ENCODE results near the gene SNX33.
"Not testable (repeated sequence)": the region's sequence is repeated elsewhere in the genome, so short reads cannot be mapped to it uniquely, and the experiment has no call there.

Gene SNX33

GRCh38 chr15:75647370-75648155 lies at the start of gene SNX33:
TSS of gene SNX33 (plus strand) at chr15:75647912. CDS start at chr15:75649103, 1,191 bp downstream.
- in situ Hi-C loops (cut with MboI; ENCODE audit: low pct_unique_long_range_greater_than_20kb, low sequenced_read_pairs), result no loop called here
- peak; percentile 88 for DNase-seq

- DNase-seq, result no peak
- in situ Hi-C loops (cut with MboI; ENCODE audit: low pct_unique_long_range_greater_than_20kb, low sequenced_read_pairs), result no loop called here
These were observed 49.4 kb upstream of the SNX33 start for GRCh38 chr15:75598361-75598760.

GRCh38 chr15:75599401-75599800 lies 48.3 kb upstream of the SNX33 start:
- in situ Hi-C loops (cut with MboI; ENCODE audit: low pct_unique_long_range_greater_than_20kb, low sequenced_read_pairs), result no loop called here
- no peak for DNase-seq

GRCh38 chr15:75606026-75606425 lies 41.7 kb upstream of the SNX33 start:
- in situ Hi-C loops (cut with MboI; ENCODE audit: low pct_unique_long_range_greater_than_20kb, low sequenced_read_pairs), result no loop called here
- no peak for DNase-seq

GRCh38 chr15:75606711-75607699 lies 40.7 kb upstream of the SNX33 start:
- peak; percentile 85 for DNase-seq
- in situ Hi-C loops (cut with MboI; ENCODE audit: low pct_unique_long_range_greater_than_20kb, low sequenced_read_pairs), result no loop called here

- no peak for DNase-seq
- in situ Hi-C loops (cut with MboI; ENCODE audit: low pct_unique_long_range_greater_than_20kb, low sequenced_read_pairs), result no loop called here
These were observed 30.9 kb upstream of the SNX33 start for GRCh38 chr15:75616766-75617165.

- in situ Hi-C loops (cut with MboI; ENCODE audit: low pct_unique_long_range_greater_than_20kb, low sequenced_read_pairs), result no loop called here
- peak; percentile 52 for DNase-seq
These were observed 27.5 kb upstream of the SNX33 start for GRCh38 chr15:75620058-75620820.

GRCh38 chr15:75620841-75621391 lies 26.8 kb upstream of the SNX33 start:
- in situ Hi-C loops (cut with MboI; ENCODE audit: low pct_unique_long_range_greater_than_20kb, low sequenced_read_pairs), result no loop called here
- no peak for DNase-seq

GRCh38 chr15:75622505-75622904 lies 25.2 kb upstream of the SNX33 start:
- in situ Hi-C loops (cut with MboI; ENCODE audit: low pct_unique_long_range_greater_than_20kb, low sequenced_read_pairs), result no loop called here
- no peak for DNase-seq

GRCh38 chr15:75625542-75626347 lies 22.0 kb upstream of the SNX33 start, which contains the start of gene SNUPN:
TSS of gene SNUPN (minus strand) at chr15:75625725. CDS start at chr15:75621051, 4,674 bp downstream.
- in situ Hi-C loops (cut with MboI; ENCODE audit: low pct_unique_long_range_greater_than_20kb, low sequenced_read_pairs), result no loop called here
- DNase-seq, result peak; percentile 99

GRCh38 chr15:75631935-75632334 lies 15.8 kb upstream of the SNX33 start:
- in situ Hi-C loops (cut with MboI; ENCODE audit: low pct_unique_long_range_greater_than_20kb, low sequenced_read_pairs), result no loop called here
- DNase-seq, result no peak

GRCh38 chr15:75633922-75634321 lies 13.8 kb upstream of the SNX33 start:
- in situ Hi-C loops (cut with MboI; ENCODE audit: low pct_unique_long_range_greater_than_20kb, low sequenced_read_pairs); DNase-seq: not testable (repeated sequence)

GRCh38 chr15:75636026-75636425 lies 11.7 kb upstream of the SNX33 start:
- DNase-seq, result no peak
- in situ Hi-C loops (cut with MboI; ENCODE audit: low pct_unique_long_range_greater_than_20kb, low sequenced_read_pairs), result no loop called here

GRCh38 chr15:75637245-75638009 lies 10.3 kb upstream of the SNX33 start:
- DNase-seq, result no peak
- in situ Hi-C loops (cut with MboI; ENCODE audit: low pct_unique_long_range_greater_than_20kb, low sequenced_read_pairs), result no loop called here

- in situ Hi-C loops (cut with MboI; ENCODE audit: low pct_unique_long_range_greater_than_20kb, low sequenced_read_pairs), result no loop called here
- DNase-seq, result no peak
These were observed 8.5 kb upstream of the SNX33 start for GRCh38 chr15:75639191-75639708.

- in situ Hi-C loops (cut with MboI; ENCODE audit: low pct_unique_long_range_greater_than_20kb, low sequenced_read_pairs), result no loop called here
- DNase-seq, result peak; percentile 100
These were observed 7.8 kb upstream of the SNX33 start, which contains the start of gene IMP3 for GRCh38 chr15:75639709-75640482. TSS of gene IMP3 (minus strand) at chr15:75640224. CDS start at chr15:75640168, 56 bp downstream.

Measured in KBM-7 (cell line).